Stimulated activated CD8-positive, alpha-beta memory T cell treated with anti-CD3 and anti-CD28 coated beads, Interleukin-12 subunit alpha, Interleukin-12 subunit beta, amount 100 ng/mL, for 4 hours (primary cell): Measurements from ENCODE around the gene SUGP1.

Experiments
- DNase-seq: peaks from one replicate; pipeline ENCODE4 v3.0.0-alpha.2; 2020; ENCODE audit warnings: low read depth

The SUGP1 gene

DNA sequence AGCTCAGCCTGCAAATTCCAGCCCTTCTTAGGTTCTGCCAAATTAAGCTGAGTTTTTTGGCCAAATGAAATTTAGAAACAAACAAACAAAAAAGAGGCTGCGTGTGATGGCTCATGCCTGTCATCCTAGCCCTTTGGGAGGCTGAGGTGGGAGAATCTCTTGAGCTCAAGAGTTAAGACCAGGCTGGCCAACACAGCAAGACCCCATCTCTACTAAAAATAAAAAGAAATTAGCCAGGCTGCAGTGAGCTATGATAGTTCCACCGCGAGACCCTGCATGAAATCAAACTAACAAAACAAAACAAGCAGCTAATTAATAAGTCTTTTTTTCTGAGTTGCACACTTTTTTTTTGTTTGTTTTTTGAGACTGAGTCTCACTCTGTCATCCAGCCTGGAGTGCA lies 90.6 kb downstream of the SUGP1 start:
- DNase-seq, result no peak

DNA sequence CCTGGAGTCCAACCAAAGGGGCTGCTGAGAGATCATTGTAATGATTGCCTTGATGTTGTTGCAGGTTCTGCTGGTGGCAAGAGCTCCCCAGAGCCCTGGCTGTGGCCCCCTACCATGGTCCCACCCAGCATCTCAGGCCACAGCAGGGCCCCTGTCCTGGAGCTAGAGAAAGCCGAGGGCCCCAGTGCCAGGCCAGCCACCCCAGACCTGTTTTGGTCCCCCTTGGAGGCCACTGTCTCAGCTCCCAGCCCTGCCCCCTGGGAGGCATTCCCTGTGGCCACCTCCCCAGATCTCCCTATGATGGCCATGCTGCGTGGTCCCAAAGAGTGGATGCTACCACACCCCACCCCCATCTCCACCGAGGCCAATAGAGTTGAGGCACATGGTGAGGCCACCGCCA lies 93.1 kb downstream of the SUGP1 start:
- no peak for DNase-seq

DNA sequence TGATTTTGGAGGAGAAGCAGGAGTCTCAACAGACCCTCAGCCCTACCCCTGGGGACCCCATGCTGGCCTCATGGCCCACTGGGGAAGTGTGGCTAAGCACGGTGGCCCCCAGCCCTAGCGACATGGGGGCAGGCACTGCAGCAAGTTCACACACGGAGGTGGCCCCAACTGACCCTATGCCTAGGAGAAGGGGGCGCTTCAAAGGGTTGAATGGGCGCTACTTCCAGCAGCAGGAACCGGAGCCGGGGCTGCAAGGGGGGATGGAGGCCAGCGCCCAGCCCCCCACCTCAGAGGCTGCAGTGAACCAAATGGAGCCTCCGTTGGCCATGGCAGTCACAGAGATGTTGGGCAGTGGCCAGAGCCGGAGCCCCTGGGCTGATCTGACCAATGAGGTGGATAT lies 93.6 kb downstream of the SUGP1 start:
- DNase-seq, result no peak

DNA sequence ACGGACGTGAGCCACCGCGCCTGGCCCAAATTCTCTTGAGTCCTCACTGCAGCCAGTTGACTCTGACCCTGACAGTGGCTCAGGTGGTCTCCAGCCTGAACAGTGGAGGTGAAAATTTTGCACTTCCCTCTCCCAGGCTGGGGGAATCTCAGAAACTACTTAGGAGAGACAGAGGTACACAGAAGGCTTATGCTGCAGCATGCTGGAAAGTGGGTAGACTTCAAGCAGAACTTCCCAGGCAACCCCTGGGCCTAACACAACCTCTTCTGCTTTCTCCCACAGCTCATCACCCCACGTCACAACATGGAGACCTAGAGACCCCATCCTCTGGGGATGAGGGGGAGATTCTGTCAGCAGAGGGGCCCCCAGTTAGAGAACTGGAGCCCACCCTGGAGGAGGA lies 94.1 kb downstream of the SUGP1 start:
- no peak for DNase-seq
